DND-41 (cell line): ENCODE results near the gene PRSS38.

Source experiments
- ATAC-seq: fragments of 200-7000 bp; cut with Tn5 transposase; 3 replicates; pipeline ENCODE4 v1.9.1; 2021; ENCODE audit warnings: low read depth; ENCODE audit not compliant: insufficient read depth
- DNase-seq: peaks from one replicate; pipeline ENCODE4 v3.0.0-alpha.2; 2020
- H2AFZ ChIP-seq: 2 replicates; pipeline ENCODE4 v1.6.0; 2012; ENCODE audit warnings: low read depth, low read length
- H3K27ac ChIP-seq: 2 replicates; pipeline ENCODE4 v1.5.1; 2012; ENCODE audit warnings: low read length, inconsistent platforms
- H3K27me3 ChIP-seq: fragments of 200-600 bp; sonication (generic); 2 replicates; pipeline ENCODE4 v1.6.0; 2012; ENCODE audit warnings: low read length, mild to moderate bottlenecking, inconsistent platforms; ENCODE audit not compliant: insufficient read depth, poor library complexity
- H3K36me3 ChIP-seq: 2 replicates; pipeline ENCODE4 v1.5.1; 2012; ENCODE audit warnings: low read length, inconsistent platforms; ENCODE audit not compliant: insufficient read depth
- H3K4me1 ChIP-seq: 2 replicates; pipeline ENCODE4 v1.5.1; 2012; ENCODE audit warnings: mild to moderate bottlenecking, low read length; ENCODE audit not compliant: insufficient read depth
- H3K4me2 ChIP-seq: 2 replicates; pipeline ENCODE4 v1.6.0; 2012; ENCODE audit warnings: mild to moderate bottlenecking, moderate library complexity, low read length, inconsistent platforms; ENCODE audit not compliant: insufficient read depth
- H3K4me3 ChIP-seq, 2 experiments: fragments of 200-600 bp in 1 of 2; shearing (Covaris generic) in 1 of 2; 2 replicates each; pipeline ENCODE4 v1.5.1; 2012 to 2016; ENCODE audit warnings: inconsistent platforms in 2 of 2, low read length in 2 of 2, mild to moderate bottlenecking in 2 of 2, low read depth in 1 of 2, moderate library complexity in 1 of 2
- H3K79me2 ChIP-seq: 2 replicates; pipeline ENCODE4 v1.6.0; 2012; ENCODE audit warnings: low read length, inconsistent platforms; ENCODE audit not compliant: insufficient read depth
- H3K9ac ChIP-seq: 2 replicates; pipeline ENCODE4 v1.6.0; 2012; ENCODE audit warnings: low read depth, mild to moderate bottlenecking, inconsistent platforms, low read length, moderate library complexity
- H3K9me3 ChIP-seq: 2 replicates; pipeline ENCODE4 v1.5.1; 2012; ENCODE audit warnings: low read length, moderate library complexity, mild to moderate bottlenecking, inconsistent platforms; ENCODE audit not compliant: insufficient read depth, severe bottlenecking
- H4K20me1 ChIP-seq: 2 replicates; pipeline ENCODE4 v1.6.0; 2012; ENCODE audit warnings: low read length; ENCODE audit not compliant: insufficient read depth
- EZH2 ChIP-seq: IDR thresholded peaks from 3 replicates; pipeline ENCODE4 v1.6.1; 2012; ENCODE audit warnings: borderline replicate concordance, low read depth, mild to moderate bottlenecking, moderate library complexity, low read length, inconsistent platforms; ENCODE audit not compliant: severe bottlenecking
- TF ChIP-seq, protein P1 (sequence below): IDR thresholded peaks from 2 replicates; pipeline ENCODE4 v1.5.1; 2012; ENCODE audit warnings: borderline replicate concordance, low read length, moderate library complexity, mild to moderate bottlenecking; ENCODE audit not compliant: poor library complexity, severe bottlenecking; ENCODE audit errors: extremely low read depth

The PRSS38 gene

DNA sequence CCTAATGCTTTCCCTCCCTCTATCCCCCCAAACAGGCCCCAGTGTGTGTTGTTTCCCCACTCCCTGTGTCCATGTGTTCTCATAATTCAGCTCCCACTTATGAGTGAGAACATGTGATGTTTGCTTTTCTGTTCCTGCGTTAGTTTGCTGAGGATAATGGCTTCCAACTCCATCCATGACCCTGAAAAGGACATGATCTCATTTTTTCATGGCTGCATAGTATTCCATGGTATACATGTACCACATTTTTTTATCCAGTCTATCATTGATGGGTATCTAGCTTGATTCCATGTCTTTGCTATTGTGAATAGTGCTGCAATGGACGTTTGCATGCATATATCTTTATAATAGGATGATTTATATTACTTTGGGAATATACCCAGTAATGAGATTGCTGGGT lies 8.7 kb downstream of the PRSS38 start:
- H3K36me3 ChIP-seq: no peaks in the 10 kb centered on the region
- H4K20me1 ChIP-seq: no peaks in the 10 kb centered on the region
- H3K4me1 ChIP-seq: no peaks in the 10 kb centered on the region
- no peak overlapping the region for H3K27ac ChIP-seq
- no peak overlapping the region for H3K4me2 ChIP-seq
- TF ChIP-seq, protein P1, sequence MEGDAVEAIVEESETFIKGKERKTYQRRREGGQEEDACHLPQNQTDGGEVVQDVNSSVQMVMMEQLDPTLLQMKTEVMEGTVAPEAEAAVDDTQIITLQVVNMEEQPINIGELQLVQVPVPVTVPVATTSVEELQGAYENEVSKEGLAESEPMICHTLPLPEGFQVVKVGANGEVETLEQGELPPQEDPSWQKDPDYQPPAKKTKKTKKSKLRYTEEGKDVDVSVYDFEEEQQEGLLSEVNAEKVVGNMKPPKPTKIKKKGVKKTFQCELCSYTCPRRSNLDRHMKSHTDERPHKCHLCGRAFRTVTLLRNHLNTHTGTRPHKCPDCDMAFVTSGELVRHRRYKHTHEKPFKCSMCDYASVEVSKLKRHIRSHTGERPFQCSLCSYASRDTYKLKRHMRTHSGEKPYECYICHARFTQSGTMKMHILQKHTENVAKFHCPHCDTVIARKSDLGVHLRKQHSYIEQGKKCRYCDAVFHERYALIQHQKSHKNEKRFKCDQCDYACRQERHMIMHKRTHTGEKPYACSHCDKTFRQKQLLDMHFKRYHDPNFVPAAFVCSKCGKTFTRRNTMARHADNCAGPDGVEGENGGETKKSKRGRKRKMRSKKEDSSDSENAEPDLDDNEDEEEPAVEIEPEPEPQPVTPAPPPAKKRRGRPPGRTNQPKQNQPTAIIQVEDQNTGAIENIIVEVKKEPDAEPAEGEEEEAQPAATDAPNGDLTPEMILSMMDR: no peak
- TF ChIP-seq EZH2: no peak
- ATAC-seq: no peak
- no peak for DNase-seq
- H3K4me3 ChIP-seq: no peak overlapping the region
- no peaks in the 10 kb centered on the region for H3K79me2 ChIP-seq
- no peaks in the 10 kb centered on the region for H3K9me3 ChIP-seq
- no peak overlapping the region for H2AFZ ChIP-seq
- no peaks in the 10 kb centered on the region for H3K27me3 ChIP-seq
- no peak overlapping the region for H3K9ac ChIP-seq

DNA sequence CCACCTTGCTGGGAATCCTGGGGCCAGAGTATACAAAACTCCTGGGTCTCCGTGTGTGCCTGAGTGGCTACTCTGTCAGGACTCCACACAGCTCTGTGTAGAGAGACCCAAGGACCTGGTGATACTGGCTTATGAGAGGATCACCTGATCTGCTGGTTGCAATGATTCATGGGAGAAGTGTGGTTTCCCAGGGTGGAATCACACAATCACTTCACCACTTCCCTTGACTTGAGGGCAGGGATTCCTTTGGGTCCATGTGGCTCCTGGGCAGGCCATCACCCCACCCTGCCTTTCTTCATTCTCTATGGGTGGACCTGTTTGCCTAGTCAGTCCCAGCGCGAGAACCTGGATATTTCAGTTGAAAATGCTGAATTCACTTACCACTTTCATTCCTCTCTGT lies 13.3 kb downstream of the PRSS38 start:
- Histone ChIP-seq H3K36me3 (no peaks in the 10 kb centered on the region), H3K27ac (no peak overlapping the region), H3K4me3 (no peak overlapping the region), H3K79me2 (no peaks in the 10 kb centered on the region), H2AFZ (no peak overlapping the region), H3K9me3 (no peaks in the 10 kb centered on the region), H3K9ac (no peak overlapping the region), H3K4me2 (no peak overlapping the region), H3K27me3 (no peaks in the 10 kb centered on the region), H3K4me1 (no peaks in the 10 kb centered on the region), H4K20me1 (no peaks in the 10 kb centered on the region)
- ATAC-seq (peak; percentile 52; the same call in 2 of the 3 replicates), DNase-seq (peak; percentile 16)
- no peak for TF ChIP-seq EZH2
- TF ChIP-seq, protein P1: no peak

DNA sequence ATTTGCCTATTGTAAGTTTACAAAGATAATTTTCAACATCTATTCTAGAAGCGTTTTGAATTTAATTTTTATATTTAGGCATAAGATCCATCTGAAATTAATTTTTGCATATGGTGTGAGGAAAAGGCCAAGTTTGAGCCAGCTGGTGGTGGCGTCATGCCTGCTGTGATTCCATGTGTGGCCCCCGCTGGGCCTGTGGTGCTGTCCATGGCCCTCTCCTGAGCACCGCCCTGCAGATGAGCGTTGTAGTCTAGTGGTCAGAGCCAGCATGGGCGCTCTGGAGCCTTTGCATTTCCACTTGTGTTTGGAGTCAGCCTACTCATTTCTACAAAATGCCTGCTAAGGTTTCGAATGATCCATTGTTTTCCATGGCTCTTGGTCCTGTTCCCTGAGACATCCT lies 22.7 kb downstream of the PRSS38 start:
- no peaks in the 10 kb centered on the region for H3K9me3 ChIP-seq
- H3K27me3 ChIP-seq: no peaks in the 10 kb centered on the region
- no peaks in the 10 kb centered on the region for H3K79me2 ChIP-seq
- H3K27ac ChIP-seq: no peak overlapping the region
- H3K4me1 ChIP-seq: no peaks in the 10 kb centered on the region
- H3K4me3 ChIP-seq: no peak overlapping the region
- no peak overlapping the region for H3K9ac ChIP-seq
- no peak overlapping the region for H2AFZ ChIP-seq
- H3K36me3 ChIP-seq: no peaks in the 10 kb centered on the region
- no peaks in the 10 kb centered on the region for H4K20me1 ChIP-seq
- H3K4me2 ChIP-seq: no peak overlapping the region
- TF ChIP-seq, protein P1: no peak
- no peak for TF ChIP-seq EZH2
- ATAC-seq: no peak
- DNase-seq: no peak

DNA sequence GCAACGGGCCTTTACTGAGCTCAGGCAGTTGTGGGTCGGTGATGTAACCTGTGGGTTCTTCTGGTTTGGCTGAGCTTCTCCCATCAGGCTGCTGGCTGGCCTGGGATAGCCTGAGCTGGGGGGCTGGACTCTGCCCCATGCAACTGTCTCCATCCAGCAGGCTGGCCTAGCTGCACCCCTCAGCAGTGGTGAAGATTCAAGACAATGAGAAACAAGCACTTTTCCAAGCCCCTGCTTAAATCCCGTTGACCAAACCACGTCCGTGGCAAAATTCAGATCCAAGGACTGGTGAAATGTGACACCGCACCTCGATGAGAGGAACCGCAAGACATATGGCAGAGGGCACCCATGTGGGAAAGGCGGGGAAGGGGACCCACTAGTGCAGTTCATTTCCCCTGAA lies 25.6 kb downstream of the PRSS38 start:
- DNase-seq (no peak), ATAC-seq (no peak)
- Histone ChIP-seq H4K20me1 (no peaks in the 10 kb centered on the region), H3K9ac (no peak overlapping the region), H3K79me2 (no peaks in the 10 kb centered on the region), H3K27me3 (no peaks in the 10 kb centered on the region), H3K4me2 (no peak overlapping the region), H3K4me3 (no peak overlapping the region), H2AFZ (no peak overlapping the region), H3K27ac (no peak overlapping the region), H3K9me3 (no peaks in the 10 kb centered on the region), H3K4me1 (no peaks in the 10 kb centered on the region), H3K36me3 (no peaks in the 10 kb centered on the region)
- TF ChIP-seq, protein P1: no peak
